Mesodermal cell (in vitro differentiated cells): ENCODE measurements around the gene FRAS1.

Source experiments
- H3K27ac ChIP-seq: 2 replicates; pipeline ENCODE4 v1.7.0; 2013; ENCODE audit warnings: mild to moderate bottlenecking, low read depth, low read length, moderate library complexity; ENCODE audit not compliant: severe bottlenecking
- H3K36me3 ChIP-seq: 2 replicates; pipeline ENCODE4 v1.7.1; 2013; ENCODE audit warnings: mild to moderate bottlenecking, low read length, moderate library complexity; ENCODE audit not compliant: control insufficient read depth, insufficient read depth
- H3K4me1 ChIP-seq: one replicate; pipeline ENCODE4 v1.7.1; 2013; ENCODE audit warnings: mild to moderate bottlenecking, low read length; ENCODE audit not compliant: insufficient read depth, control insufficient read depth, poor library complexity, severe bottlenecking
- H3K4me3 ChIP-seq: 2 replicates; pipeline ENCODE4 v1.7.0; 2013; ENCODE audit warnings: low read length, control low read depth, mild to moderate bottlenecking; ENCODE audit not compliant: insufficient read depth, poor library complexity, severe bottlenecking; ENCODE audit errors: extremely low read depth
- H3K9me3 ChIP-seq: 2 replicates; pipeline ENCODE4 v1.7.1; 2013; ENCODE audit warnings: mild to moderate bottlenecking, low read length, moderate library complexity; ENCODE audit not compliant: control insufficient read depth
- WGBS, 2 experiments: methylation state at CpG; one replicate each; pipeline ENCODE4 v1.1.5; 2013; ENCODE audit warnings: missing lambda C conversion rate in 2 of 2; ENCODE audit not compliant: insufficient coverage in 2 of 2; 5-methylcytosine and 5-hydroxymethylcytosine counted together

FRAS1 gene

DNA sequence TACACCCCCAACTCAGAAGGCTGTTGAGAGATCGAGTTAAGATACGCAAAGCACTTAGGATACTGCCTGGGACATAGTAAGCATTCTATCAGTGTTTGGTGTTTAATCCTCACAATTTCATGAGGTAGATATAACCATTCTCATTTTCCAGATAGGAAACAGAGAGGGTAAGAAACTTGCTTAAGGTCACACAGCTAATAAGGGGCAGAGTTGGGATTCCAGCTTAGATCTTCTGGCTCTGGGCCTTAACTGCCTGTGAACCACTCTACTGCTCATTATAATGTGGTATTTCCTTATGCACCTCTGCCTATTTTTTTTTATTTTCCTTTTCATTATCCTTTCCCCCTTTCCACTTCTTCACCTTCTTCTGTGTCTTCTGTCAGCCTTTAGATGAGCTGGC, 252.2 kb downstream of the FRAS1 start:
- no CpG with 5 or more reads among the region's 2 CpGs for WGBS, 2 experiments

DNA sequence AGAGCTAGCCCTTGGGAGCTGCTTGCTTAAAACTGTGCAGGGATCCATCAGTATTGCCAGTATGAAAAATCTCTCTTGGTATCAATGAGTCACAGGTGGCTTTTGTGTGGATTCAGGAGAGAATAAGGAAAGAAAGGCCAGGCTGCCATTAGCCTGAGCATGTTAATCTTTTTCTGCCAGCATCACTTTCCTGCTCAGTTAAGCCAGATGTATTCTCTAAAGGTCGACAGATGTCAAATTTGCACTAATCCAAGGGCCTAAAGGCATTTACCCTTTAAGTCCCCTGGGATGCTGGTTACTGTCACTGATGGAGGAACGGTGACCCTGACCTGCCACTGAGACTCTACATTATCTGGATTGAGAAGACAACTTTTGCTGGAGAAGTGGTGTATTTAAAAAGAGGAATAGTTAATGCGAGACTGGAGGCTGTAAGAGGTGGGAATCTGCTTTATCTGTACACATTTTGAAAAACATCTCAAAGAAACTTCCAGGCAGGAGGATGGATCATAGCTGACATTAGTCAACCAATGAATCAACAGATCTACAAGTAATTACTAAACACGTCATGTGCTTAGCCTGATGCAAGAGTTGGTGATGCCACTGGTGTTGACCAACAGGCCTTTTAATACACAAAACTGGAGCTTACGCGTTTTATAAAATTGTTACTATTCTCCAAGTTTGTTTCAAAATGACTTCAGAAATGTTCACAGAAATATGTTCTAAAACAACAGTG, 253.1 kb downstream of the FRAS1 start:
- peaks cover 11% of the 10 kb centered on the region for H3K36me3 ChIP-seq
- no peak overlapping the region for H3K4me3 ChIP-seq
- no peak overlapping the region for H3K27ac ChIP-seq
- WGBS, 2 experiments = 90 to 91% methylated on average over 5 of the region's 6 CpGs
- no peaks in the 10 kb centered on the region for H3K4me1 ChIP-seq
- no peaks in the 10 kb centered on the region for H3K9me3 ChIP-seq

More for the DNA sequence above, 252.2 kb downstream of the FRAS1 start:
- Histone ChIP-seq H3K27ac (no peak overlapping the region), H3K4me1 (no peaks in the 10 kb centered on the region), H3K36me3 (peaks cover 11% of the 10 kb centered on the region), H3K9me3 (no peaks in the 10 kb centered on the region), H3K4me3 (no peak overlapping the region)

DNA sequence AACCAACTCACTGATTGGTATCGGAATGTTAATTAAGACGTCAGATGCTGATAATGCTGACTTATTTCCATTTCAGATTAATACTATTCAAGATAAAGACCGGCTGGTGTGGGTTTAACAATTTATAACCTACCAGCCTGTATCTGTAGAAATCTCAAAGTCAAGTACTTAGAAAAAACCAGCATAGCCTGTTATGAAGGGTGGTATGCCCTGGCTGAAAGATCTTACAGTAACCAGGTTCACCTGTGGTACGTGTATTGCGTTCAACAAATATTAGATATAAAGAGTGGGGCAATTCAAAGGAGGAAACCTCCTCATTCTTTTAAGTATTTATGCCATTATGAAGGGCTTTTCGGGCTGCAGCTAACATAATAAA, 253.6 kb downstream of the FRAS1 start:
- Histone ChIP-seq H3K36me3 (peaks cover 11% of the 10 kb centered on the region), H3K4me1 (no peaks in the 10 kb centered on the region), H3K4me3 (no peak overlapping the region), H3K9me3 (no peaks in the 10 kb centered on the region), H3K27ac (no peak overlapping the region)
- 71 to 100% methylated on average over 1 of the region's 6 CpGs for WGBS, 2 experiments

DNA sequence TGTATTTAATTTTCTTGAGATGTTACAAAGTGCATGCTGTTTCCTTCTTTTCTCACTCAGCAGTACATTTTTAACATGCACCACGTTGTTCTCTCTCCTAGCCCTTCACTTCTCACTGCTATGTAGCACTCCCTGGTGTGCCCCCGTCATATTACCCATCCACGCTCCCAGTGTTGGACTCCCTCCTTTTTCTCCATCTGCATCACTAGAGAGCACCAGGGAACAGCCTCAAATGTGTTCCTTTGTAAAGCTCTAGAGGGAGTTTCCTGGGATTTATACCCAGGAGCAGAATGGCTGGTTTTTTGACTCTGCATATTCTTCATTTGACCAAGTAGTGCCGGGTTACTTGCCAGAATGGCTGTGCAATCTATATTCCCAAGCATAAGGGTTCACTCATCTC, 254.2 kb downstream of the FRAS1 start:
- no peaks in the 10 kb centered on the region for H3K9me3 ChIP-seq
- H3K36me3 ChIP-seq = peaks cover 11% of the 10 kb centered on the region
- no peak overlapping the region for H3K27ac ChIP-seq
- WGBS, 2 experiments = 56 to 58% methylated on average over 3 to 4 of the region's 4 CpGs
- no peaks in the 10 kb centered on the region for H3K4me1 ChIP-seq
- H3K4me3 ChIP-seq = no peak overlapping the region

DNA sequence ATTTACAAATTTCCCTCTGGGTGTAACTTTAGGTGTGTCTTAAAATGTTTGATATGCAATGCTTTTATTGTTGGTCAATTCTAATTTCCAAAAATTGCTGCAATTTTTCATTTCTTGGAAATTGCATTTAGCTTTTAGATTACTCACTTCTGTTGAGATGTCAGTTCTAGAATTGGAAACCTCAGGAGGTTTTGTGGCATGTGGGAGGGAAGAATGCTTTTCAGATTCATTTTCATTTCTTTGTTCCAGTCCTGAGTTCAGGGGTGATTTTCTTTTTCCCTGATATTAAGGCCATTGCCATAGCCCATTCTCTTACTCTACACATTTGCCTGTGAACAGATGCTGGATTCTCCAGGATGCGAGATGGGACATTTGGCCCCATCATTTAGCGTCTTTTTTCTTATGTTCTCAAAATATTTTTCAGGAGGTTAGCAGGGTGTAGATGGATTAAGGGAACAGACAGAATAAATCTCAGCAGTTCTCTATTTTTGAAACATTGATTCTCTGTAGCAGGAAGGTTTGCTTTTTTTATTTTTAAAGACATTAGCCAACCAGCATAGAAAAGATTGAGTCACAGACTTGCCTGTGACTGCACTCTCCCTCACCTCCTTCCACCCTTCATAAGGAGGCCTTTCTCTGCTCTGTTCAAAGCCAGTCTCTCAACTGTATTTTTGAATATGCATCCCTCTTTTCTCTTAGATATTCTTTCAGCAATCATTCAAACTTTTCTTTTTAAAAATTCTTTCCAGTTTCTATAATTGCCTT, 256.0 kb downstream of the FRAS1 start:
- Histone ChIP-seq H3K36me3 (peaks cover 15% of the 10 kb centered on the region), H3K9me3 (no peaks in the 10 kb centered on the region), H3K27ac (no peak overlapping the region), H3K4me1 (no peaks in the 10 kb centered on the region), H3K4me3 (no peak overlapping the region)
- no CpG with 5 or more reads among the region's 2 CpGs for WGBS, 2 experiments

DNA sequence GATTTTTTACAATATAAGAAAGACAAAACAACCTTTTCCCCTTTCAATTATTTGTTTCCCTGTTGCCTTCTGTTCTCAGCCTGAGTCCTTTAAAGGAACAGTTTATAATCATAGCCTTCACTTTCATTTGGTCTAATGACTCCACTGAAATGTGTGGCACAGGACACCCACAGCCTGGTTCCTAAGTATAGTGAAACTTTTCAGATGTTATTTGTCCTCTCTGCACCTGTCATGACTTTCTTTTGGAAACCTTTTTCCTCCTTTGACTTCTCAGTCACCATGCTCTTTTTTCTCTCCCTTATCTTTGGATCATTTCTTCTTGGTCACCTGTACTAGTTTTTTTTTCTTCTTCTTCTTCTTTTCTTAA, 256.6 kb downstream of the FRAS1 start:
- Histone ChIP-seq H3K4me3 (no peak overlapping the region), H3K27ac (no peak overlapping the region), H3K9me3 (no peaks in the 10 kb centered on the region), H3K4me1 (no peaks in the 10 kb centered on the region), H3K36me3 (peaks cover 10% of the 10 kb centered on the region)

DNA sequence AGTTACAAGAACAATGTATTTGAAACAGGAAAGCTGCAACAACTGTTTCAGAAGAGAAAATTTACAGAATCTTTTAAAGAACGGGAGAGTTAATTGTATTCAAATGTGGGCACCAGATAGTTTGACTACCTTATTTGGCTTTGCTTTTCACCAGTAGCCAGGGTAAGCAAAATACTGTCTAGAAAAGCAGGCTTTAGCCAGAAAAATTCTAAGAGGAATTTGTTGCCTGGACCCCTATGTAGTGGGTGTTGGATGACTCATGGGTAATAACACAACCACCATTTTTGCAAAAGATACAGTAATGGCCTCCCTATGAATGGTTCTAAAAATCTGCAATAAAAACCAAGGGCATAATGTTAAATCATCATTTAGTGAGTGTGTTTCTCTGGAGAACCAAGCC, 261.0 kb downstream of the FRAS1 start:
- WGBS, 2 experiments = 83 to 100% methylated on average over 1 of the region's 1 CpG

DNA sequence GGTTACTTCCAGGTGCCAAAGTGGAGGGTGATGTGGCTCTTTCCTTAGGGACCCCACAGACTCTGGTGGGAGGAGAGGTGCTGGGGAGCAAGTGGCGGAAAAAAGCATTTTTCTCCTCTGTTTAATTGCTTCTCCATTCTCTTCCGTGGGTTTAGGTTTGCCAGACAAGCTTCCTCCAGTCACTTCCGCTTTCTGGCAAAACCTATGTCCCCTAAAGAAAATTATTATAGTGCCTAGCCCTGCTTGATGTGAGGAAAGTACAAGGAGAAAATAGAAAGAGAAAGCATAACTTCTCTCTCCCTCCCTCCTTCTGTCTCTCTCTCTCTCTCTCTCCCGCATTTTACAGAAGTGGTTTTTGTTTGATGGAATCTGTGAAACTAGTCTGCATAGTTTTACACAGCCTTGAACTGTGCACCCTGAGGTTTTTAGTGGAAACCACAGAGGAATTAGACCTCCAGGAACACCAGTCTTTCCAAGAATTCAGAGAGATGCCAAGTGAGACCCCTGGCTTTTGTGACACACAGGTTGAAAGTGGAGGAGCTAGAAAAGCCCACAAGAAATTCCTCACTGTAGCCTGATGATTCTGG, 263.3 kb downstream of the FRAS1 start:
- WGBS, 2 experiments = no CpG with 5 or more reads among the region's 4 CpGs
- peaks cover 6% of the 10 kb centered on the region for H3K36me3 ChIP-seq
- H3K4me3 ChIP-seq = no peak overlapping the region
- no peaks in the 10 kb centered on the region for H3K4me1 ChIP-seq
- H3K9me3 ChIP-seq = no peaks in the 10 kb centered on the region
- no peak overlapping the region for H3K27ac ChIP-seq

More for the DNA sequence above, 261.0 kb downstream of the FRAS1 start:
- Histone ChIP-seq H3K9me3 (no peaks in the 10 kb centered on the region), H3K36me3 (peaks cover 6% of the 10 kb centered on the region), H3K27ac (no peak overlapping the region), H3K4me3 (no peak overlapping the region), H3K4me1 (no peaks in the 10 kb centered on the region)

DNA sequence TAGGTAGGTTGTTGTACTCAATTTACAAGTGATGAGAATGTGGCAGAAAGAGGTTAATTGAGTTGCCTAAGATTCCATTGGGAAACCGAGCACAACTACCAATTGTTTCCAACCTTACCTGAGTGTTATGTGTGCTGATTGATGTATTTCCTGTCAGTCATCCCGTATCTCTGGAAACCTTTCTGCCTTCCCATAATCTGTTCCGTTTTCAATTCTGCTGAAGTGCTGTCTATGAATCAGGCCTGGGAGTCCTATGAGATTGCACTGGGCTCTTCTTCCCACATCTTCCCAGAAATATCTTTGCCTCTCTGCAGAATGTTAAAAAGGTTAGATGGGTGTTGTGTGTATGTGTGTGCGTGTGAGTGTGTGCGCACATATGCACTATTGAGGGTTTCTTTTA, 264.9 kb downstream of the FRAS1 start:
- Histone ChIP-seq H3K36me3 (peaks cover 3% of the 10 kb centered on the region), H3K9me3 (no peaks in the 10 kb centered on the region), H3K27ac (no peak overlapping the region), H3K4me1 (no peaks in the 10 kb centered on the region), H3K4me3 (no peak overlapping the region)
- WGBS, 2 experiments = 80 to 93% methylated on average over 1 to 3 of the region's 5 CpGs

DNA sequence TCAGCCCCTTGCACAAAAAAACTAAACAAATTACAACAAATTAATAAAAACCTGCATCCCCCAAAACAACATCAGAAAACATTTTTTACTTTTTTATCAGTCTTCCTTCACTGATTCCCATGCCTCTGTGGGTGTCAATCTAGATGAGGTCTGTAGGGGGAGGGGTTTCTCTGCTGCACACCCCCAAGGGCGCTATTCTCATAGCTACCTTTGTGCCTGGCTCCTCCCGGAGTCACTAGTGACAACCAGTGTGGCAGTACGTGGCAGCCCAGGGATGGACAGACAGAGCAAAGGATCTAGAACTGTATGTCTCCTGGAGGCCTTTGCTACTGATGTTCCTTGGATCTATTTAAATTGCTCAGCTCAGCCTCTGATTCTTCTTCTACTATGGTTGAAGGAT, 266.3 kb downstream of the FRAS1 start:
- WGBS, 2 experiments = 80 to 85% methylated on average over 1 to 2 of the region's 3 CpGs
- Histone ChIP-seq H3K27ac (no peak overlapping the region), H3K9me3 (no peaks in the 10 kb centered on the region), H3K4me3 (no peak overlapping the region), H3K36me3 (no peaks in the 10 kb centered on the region), H3K4me1 (no peaks in the 10 kb centered on the region)

DNA sequence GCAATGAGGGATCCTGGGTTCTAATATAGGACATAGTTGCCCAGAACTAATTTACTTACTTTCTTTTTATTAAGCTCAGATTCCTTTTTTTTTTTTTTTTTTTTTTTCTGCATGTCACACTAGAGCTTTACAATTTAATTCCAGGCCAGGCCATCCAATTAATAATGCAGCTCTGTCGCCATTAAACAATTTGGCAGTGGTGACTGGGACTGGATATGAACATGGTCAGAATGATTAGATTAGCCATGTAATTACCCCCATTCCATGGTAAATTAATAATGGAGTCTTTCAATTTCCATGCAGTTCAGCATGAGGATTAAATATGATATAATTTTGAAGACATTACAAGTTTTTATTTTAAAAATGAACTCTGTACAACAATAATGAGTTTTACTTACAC, 267.5 kb downstream of the FRAS1 start:
- H3K36me3 ChIP-seq = no peaks in the 10 kb centered on the region
- H3K4me3 ChIP-seq = no peak overlapping the region
- no peaks in the 10 kb centered on the region for H3K4me1 ChIP-seq
- H3K27ac ChIP-seq = no peak overlapping the region
- 100% methylated on average over 1 of the region's 1 CpG; no CpG with 5 or more reads in 1 of the 2 experiments for WGBS, 2 experiments
- no peaks in the 10 kb centered on the region for H3K9me3 ChIP-seq
